SK-N-SH (cell line): ENCODE results near the gene IRS4. TPM values are rescaled to one million over a fixed set of nuclear protein-coding genes. Genes with fewer than 3 reads are reported as not detected.

Source experiments
- CTCF ChIA-PET: fragments of 300-600, 350-600 bp; formaldehyde crosslinking; extraction: SDS; loops from one replicate; lab custom pipeline; 2021; lab: Yijun Ruan, JAX
- POLR2A ChIA-PET: fragments of 350-600 bp; sonication (Branson Sonifier 250); formaldehyde crosslinking; extraction: SDS; loops from one replicate; lab custom pipeline; 2020; ENCODE audit warnings: antibody characterized with exemption, inconsistent platforms; lab: Yijun Ruan, JAX
- DNase-seq: peaks from one replicate; pipeline ENCODE4 v3.0.0; 2012
- H2AFZ ChIP-seq: fragments of 200-600 bp; sonication (generic); 2 replicates; pipeline ENCODE4 v1.8.1; 2016; ENCODE audit warnings: antibody characterized with exemption, mild to moderate bottlenecking, low read depth
- H3F3A ChIP-seq: fragments of 200-600 bp; sonication (generic); replicated peaks from 2 replicates; pipeline ENCODE3; 2016; ENCODE audit warnings: antibody characterized with exemption, mild to moderate bottlenecking; ENCODE audit not compliant: insufficient read depth
- H3K27ac ChIP-seq, 2 experiments: fragments of 200-500 bp in 1 of 2; fragments of 200-600 bp in 1 of 2; sonication (Bioruptor generic) in 1 of 2; sonication (generic), shearing (Covaris generic) in 1 of 2; 2 replicates each; pipeline versions ENCODE4 v1.5.1 to v1.6.1; 2014 to 2016; ENCODE audit warnings: low read depth in 2 of 2, inconsistent platforms in 1 of 2, low read length in 1 of 2, mild to moderate bottlenecking in 1 of 2, mixed read lengths in 1 of 2
- H3K27me3 ChIP-seq: fragments of 200-600 bp; sonication (generic), shearing (Covaris generic); 2 replicates; pipeline ENCODE4 v1.6.1; 2016; ENCODE audit warnings: mixed run types; ENCODE audit not compliant: insufficient read depth
- H3K36me3 ChIP-seq, 2 experiments: fragments of 200-500 bp in 1 of 2; fragments of 200-600 bp in 1 of 2; sonication (Bioruptor generic) in 1 of 2; sonication (generic) in 1 of 2; replicated peaks in 1 of 2; 2 replicates each; pipeline versions ENCODE3 to v1.5.1; 2014 to 2016; ENCODE audit warnings: low read length in 1 of 2, mild to moderate bottlenecking in 1 of 2; ENCODE audit not compliant: insufficient read depth in 2 of 2, control insufficient read depth in 1 of 2
- H3K4me1 ChIP-seq, 2 experiments: fragments of 200-500 bp in 1 of 2; fragments of 200-600 bp in 1 of 2; sonication (Bioruptor generic) in 1 of 2; sonication (generic), shearing (Covaris generic) in 1 of 2; 2 replicates each; pipeline versions ENCODE4 v1.5.1 to v1.6.1; 2014 to 2016; ENCODE audit warnings: low read depth in 1 of 2, low read length in 1 of 2, mixed run types in 1 of 2; ENCODE audit not compliant: insufficient read depth in 2 of 2, control insufficient read depth in 1 of 2
- H3K4me2 ChIP-seq: fragments of 200-600 bp; sonication (generic), shearing (Covaris generic); 2 replicates; pipeline ENCODE4 v1.6.1; 2017; ENCODE audit warnings: mixed run types
- H3K4me3 ChIP-seq, 2 experiments: fragments of 200-500 bp in 1 of 2; fragments of 200-600 bp in 1 of 2; sonication (Bioruptor generic) in 1 of 2; sonication (generic), shearing (Covaris generic) in 1 of 2; 2 replicates each; pipeline versions ENCODE4 v1.5.1 to v1.8.1; 2014 to 2016; ENCODE audit warnings: low read depth in 2 of 2, inconsistent platforms in 1 of 2, low read length in 1 of 2, mild to moderate bottlenecking in 1 of 2, mixed read lengths in 1 of 2, moderate library complexity in 1 of 2
- H3K79me2 ChIP-seq: fragments of 200-600 bp; sonication (generic); 2 replicates; pipeline ENCODE4 v1.8.1; 2017; ENCODE audit warnings: mild to moderate bottlenecking; ENCODE audit not compliant: insufficient read depth
- H3K9ac ChIP-seq: fragments of 200-600 bp; sonication (generic); 2 replicates; pipeline ENCODE4 v1.6.1; 2017; ENCODE audit warnings: mixed run types
- H3K9me2 ChIP-seq: fragments of 200-600 bp; sonication (generic); 2 replicates; pipeline ENCODE4 v1.6.1; 2017; ENCODE audit warnings: mixed run types
- H3K9me3 ChIP-seq: fragments of 200-600 bp; sonication (generic); 2 replicates; pipeline ENCODE4 v1.6.1; 2017; ENCODE audit warnings: mixed run types, mild to moderate bottlenecking, moderate library complexity
- H4K20me1 ChIP-seq: fragments of 200-600 bp; sonication (generic); 2 replicates; pipeline ENCODE4 v1.6.1; 2017; ENCODE audit warnings: mild to moderate bottlenecking, mixed run types; ENCODE audit not compliant: insufficient read depth
- ELF1 ChIP-seq: IDR thresholded peaks from 2 replicates; pipeline ENCODE4 v1.4.0; 2012
- EZH2phosphoT487 ChIP-seq: fragments of 200-600 bp; sonication (generic); IDR thresholded peaks from 2 replicates; pipeline ENCODE4 v1.6.1; 2017; ENCODE audit warnings: low read depth, mixed run types, mild to moderate bottlenecking, antibody characterized with exemption, moderate library complexity, borderline replicate concordance
- FOSL2 ChIP-seq: IDR thresholded peaks from 2 replicates; pipeline ENCODE4 v1.4.0; 2012; ENCODE audit warnings: low read depth, mild to moderate bottlenecking, moderate library complexity, borderline replicate concordance
- FOXJ3 ChIP-seq: sonication (generic); formaldehyde crosslinking; IDR thresholded peaks from 2 replicates; pipeline ENCODE4 v1.5.1; 2020; ENCODE audit warnings: mild to moderate bottlenecking, missing genetic modification reagents
- GATA2 ChIP-seq: sonication (generic); formaldehyde crosslinking; IDR thresholded peaks from 2 replicates; pipeline ENCODE4 v1.5.0; 2020; ENCODE audit warnings: mild to moderate bottlenecking, missing genetic modification reagents
- IRF3 ChIP-seq: fragments of 150-350 bp; IDR thresholded peaks from 2 replicates; pipeline ENCODE4 v1.6.1; 2016; ENCODE audit warnings: mild to moderate bottlenecking, low read depth, low read length
- MEF2A ChIP-seq: IDR thresholded peaks from 2 replicates; pipeline ENCODE4 v1.4.0; 2012; ENCODE audit warnings: low read depth, borderline replicate concordance
- POLR2AphosphoS5 ChIP-seq: IDR thresholded peaks from 2 replicates; pipeline ENCODE4 v1.6.1; 2012; ENCODE audit warnings: low read depth, low read length
- RCOR1 ChIP-seq: fragments of 150-350 bp; IDR thresholded peaks from 2 replicates; pipeline ENCODE4 v1.6.1; 2017; ENCODE audit warnings: antibody characterized with exemption, low read length
- REST ChIP-seq: IDR thresholded peaks from 2 replicates; pipeline ENCODE4 v1.6.1; 2012; ENCODE audit warnings: mild to moderate bottlenecking, low read depth, low read length, moderate library complexity
- RFX5 ChIP-seq: IDR thresholded peaks from 2 replicates; pipeline ENCODE4 v1.6.1; 2012; ENCODE audit warnings: mild to moderate bottlenecking, improper control_type of control experiment, low read length
- SMC3 ChIP-seq: IDR thresholded peaks from 2 replicates; pipeline ENCODE4 v1.6.1; 2012; ENCODE audit warnings: low read depth, low read length, improper control_type of control experiment
- TAF1 ChIP-seq: IDR thresholded peaks from 2 replicates; pipeline ENCODE4 v1.6.1; 2012; ENCODE audit warnings: low read depth, mild to moderate bottlenecking, low read length, moderate library complexity, borderline replicate concordance
- TCF12 ChIP-seq: IDR thresholded peaks from 2 replicates; pipeline ENCODE4 v1.4.0; 2012
- USF1 ChIP-seq: IDR thresholded peaks from 2 replicates; pipeline ENCODE4 v1.4.0; 2012; ENCODE audit warnings: low read depth, borderline replicate concordance
- WGBS: methylation state at CpG from one replicate; pipeline ENCODE4 v1.1.6; 2017; ENCODE audit warnings: low lambda C conversion rate; 5-methylcytosine and 5-hydroxymethylcytosine counted together
- polyA plus RNA-seq, 3 experiments: library from polyadenylated mRNA; depleted of rRNA; stranded (reverse); fragments of >200 nt; gene quantifications; 2 replicates each; pipeline ENCODE4 v1.2.3, GENCODE V29; 2012

Gene IRS4
- polyA plus RNA-seq, 1 of the 3 experiments (the other 2 are of a cell fraction), result not detected

GRCh38 chrX:108740299-108740774 is 4.0 kb upstream of the IRS4 start (continued):
- TF ChIP-seq IRF3, result no peak
- no peak for TF ChIP-seq FOXJ3
- no peak for TF ChIP-seq GATA2 (CRISPR knock-in tag)
- TF ChIP-seq POLR2AphosphoS5, result no peak
- no peak for TF ChIP-seq ELF1
- TF ChIP-seq, all 33 proteins: peak for 0

GRCh38 chrX:108737754-108738153 is 1.4 kb upstream of the IRS4 start:
- no peaks in the 10 kb centered on the region for H3K36me3 ChIP-seq
- H3K9me3 ChIP-seq, result no peaks in the 10 kb centered on the region
- H3K4me3 ChIP-seq, result no peak overlapping the region
- CTCF ChIA-PET, result no interaction called here
- no peak overlapping the region for H2AFZ ChIP-seq
- no peaks in the 10 kb centered on the region; a peak in 1 of 4 replicates for H3K4me1 ChIP-seq
- no peaks in the 10 kb centered on the region for H3K79me2 ChIP-seq
- H4K20me1 ChIP-seq, result no peaks in the 10 kb centered on the region
- H3K27me3 ChIP-seq, result peaks cover 51% of the 10 kb centered on the region
- no peaks in the 10 kb centered on the region for H3F3A ChIP-seq
- no peaks in the 10 kb centered on the region for H3K9me2 ChIP-seq
- WGBS, result 9% methylated on average over 5 of the region's 5 CpGs
- DNase-seq, result no peak
- H3K27ac ChIP-seq, result no peak overlapping the region
- TF ChIP-seq SMC3 (no peak), EZH2phosphoT487 (no peak), ELF1 (no peak), RFX5 (no peak), RCOR1 (no peak), FOXJ3 (no peak), FOSL2 (no peak), TCF12 (no peak), GATA2 (CRISPR knock-in tag) (no peak), REST (no peak), USF1 (no peak), TAF1 (no peak), MEF2A (no peak)
- H3K9ac ChIP-seq, result no peak overlapping the region
- POLR2A ChIA-PET, result no interaction called here
- H3K4me2 ChIP-seq, result no peak overlapping the region
